HL-60 (cell line): ENCODE results near the gene PLD5.

Experiments
- GABPA ChIP-seq: IDR thresholded peaks from 2 replicates; pipeline ENCODE4 v1.6.1; 2012; ENCODE audit warnings: low read depth
- POLR2AphosphoS5 ChIP-seq: IDR thresholded peaks from 2 replicates; pipeline ENCODE4 v1.6.1; 2012; ENCODE audit warnings: low read depth
- TF ChIP-seq, protein P1 (sequence below): IDR thresholded peaks from one replicate; pipeline ENCODE4 v1.5.1; 2011; ENCODE audit warnings: low read length, control low read depth, inconsistent platforms; ENCODE audit not compliant: insufficient read depth
- TF ChIP-seq, protein P2 (sequence below): IDR thresholded peaks from 2 replicates; pipeline ENCODE4 v1.6.1; 2012; ENCODE audit warnings: low read depth; ENCODE audit not compliant: insufficient replicate concordance

DNA sequence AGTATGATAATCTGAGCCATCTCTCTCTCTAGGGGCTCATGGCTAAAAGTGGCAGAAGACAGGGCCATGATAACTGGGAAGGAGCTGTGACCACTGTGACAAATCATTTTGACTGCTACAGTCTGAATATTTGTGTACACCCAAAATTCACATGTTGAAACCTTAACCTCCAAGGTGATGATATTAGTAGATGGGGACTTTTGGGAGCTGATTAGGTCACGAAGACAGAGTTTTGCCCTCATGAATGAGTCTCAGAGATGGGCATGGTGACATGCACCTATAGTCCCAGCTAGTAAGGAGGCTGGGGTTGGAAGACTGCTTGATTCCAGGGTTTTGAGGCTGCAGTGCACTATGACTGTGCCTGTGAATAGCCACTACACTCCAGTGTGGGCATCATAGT, 174.9 kb downstream of the PLD5 start:
- TF ChIP-seq POLR2AphosphoS5, result no peak
- TF ChIP-seq, protein P1, sequence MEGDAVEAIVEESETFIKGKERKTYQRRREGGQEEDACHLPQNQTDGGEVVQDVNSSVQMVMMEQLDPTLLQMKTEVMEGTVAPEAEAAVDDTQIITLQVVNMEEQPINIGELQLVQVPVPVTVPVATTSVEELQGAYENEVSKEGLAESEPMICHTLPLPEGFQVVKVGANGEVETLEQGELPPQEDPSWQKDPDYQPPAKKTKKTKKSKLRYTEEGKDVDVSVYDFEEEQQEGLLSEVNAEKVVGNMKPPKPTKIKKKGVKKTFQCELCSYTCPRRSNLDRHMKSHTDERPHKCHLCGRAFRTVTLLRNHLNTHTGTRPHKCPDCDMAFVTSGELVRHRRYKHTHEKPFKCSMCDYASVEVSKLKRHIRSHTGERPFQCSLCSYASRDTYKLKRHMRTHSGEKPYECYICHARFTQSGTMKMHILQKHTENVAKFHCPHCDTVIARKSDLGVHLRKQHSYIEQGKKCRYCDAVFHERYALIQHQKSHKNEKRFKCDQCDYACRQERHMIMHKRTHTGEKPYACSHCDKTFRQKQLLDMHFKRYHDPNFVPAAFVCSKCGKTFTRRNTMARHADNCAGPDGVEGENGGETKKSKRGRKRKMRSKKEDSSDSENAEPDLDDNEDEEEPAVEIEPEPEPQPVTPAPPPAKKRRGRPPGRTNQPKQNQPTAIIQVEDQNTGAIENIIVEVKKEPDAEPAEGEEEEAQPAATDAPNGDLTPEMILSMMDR, result no peak
- TF ChIP-seq, protein P2, sequence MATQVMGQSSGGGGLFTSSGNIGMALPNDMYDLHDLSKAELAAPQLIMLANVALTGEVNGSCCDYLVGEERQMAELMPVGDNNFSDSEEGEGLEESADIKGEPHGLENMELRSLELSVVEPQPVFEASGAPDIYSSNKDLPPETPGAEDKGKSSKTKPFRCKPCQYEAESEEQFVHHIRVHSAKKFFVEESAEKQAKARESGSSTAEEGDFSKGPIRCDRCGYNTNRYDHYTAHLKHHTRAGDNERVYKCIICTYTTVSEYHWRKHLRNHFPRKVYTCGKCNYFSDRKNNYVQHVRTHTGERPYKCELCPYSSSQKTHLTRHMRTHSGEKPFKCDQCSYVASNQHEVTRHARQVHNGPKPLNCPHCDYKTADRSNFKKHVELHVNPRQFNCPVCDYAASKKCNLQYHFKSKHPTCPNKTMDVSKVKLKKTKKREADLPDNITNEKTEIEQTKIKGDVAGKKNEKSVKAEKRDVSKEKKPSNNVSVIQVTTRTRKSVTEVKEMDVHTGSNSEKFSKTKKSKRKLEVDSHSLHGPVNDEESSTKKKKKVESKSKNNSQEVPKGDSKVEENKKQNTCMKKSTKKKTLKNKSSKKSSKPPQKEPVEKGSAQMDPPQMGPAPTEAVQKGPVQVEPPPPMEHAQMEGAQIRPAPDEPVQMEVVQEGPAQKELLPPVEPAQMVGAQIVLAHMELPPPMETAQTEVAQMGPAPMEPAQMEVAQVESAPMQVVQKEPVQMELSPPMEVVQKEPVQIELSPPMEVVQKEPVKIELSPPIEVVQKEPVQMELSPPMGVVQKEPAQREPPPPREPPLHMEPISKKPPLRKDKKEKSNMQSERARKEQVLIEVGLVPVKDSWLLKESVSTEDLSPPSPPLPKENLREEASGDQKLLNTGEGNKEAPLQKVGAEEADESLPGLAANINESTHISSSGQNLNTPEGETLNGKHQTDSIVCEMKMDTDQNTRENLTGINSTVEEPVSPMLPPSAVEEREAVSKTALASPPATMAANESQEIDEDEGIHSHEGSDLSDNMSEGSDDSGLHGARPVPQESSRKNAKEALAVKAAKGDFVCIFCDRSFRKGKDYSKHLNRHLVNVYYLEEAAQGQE, result no peak
- no peak for TF ChIP-seq GABPA
